Stimulated activated CD4-positive, alpha-beta T cell treated with anti-CD3 and anti-CD28 coated beads, Interleukin-12 subunit alpha, Interleukin-12 subunit beta, amount 100 ng/mL, for 4 hours (primary cell): Measurements from ENCODE around the gene CAV2.
"Not testable (repeated sequence)": the region's sequence is repeated elsewhere in the genome, so short reads cannot be mapped to it uniquely, and the experiment has no call there.

ENCODE experiments used
- DNase-seq: peaks from one replicate; pipeline ENCODE4 v3.0.0-alpha.2; 2020

The CAV2 gene

DNA sequence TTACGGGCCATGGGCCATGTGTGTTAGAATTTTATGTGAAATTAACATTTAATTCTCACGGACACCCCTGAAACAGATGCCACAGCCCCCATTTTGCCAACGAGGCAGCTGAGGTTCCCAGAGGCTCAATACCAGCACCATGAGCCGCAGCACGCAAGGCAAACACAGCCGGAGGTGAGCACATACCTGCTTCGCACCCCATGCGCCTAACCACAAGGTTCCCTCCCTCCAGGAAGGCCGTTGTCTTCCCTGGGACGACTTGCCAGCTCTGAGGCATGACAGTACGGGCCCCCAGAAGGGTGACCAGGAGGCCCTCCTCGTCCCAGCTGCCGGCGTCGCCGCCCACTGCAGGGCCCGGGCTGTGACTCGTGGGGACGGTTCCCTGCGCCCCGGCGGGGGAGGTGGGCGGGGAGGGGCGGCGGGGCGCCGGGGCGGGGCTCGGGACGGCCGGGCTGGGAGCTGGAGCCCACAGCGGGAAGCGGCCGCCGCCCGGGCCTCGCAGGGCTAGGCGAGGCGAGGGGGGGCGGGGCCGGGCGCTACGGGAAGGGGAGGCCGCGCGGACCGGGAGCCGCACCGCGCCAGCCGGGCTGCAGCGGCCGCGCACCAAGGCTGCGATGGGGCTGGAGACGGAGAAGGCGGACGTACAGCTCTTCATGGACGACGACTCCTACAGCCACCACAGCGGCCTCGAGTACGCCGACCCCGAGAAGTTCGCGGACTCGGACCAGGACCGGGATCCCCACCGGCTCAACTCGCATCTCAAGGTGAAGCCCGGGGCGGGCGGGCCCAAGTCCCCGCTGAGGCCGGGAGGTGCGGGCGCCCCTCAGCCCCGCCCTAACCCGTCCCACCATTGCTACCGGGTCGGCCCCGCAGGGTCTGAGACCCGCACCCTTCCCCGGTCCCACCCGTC is at the start of gene CAV2:
Gene CAV2 (plus strand): TSS at position 571 of the 910 bp plus-strand sequence. CDS start 44 bp downstream, at position 615.
- DNase-seq = no peak

- DNase-seq = no peak
Measured at GRCh38 chr7:116449950-116450349, 49.6 kb upstream of the CAV2 start.

- no peak for DNase-seq
Measured at GRCh38 chr7:116451957-116452729, 47.4 kb upstream of the CAV2 start.

- no peak for DNase-seq
Measured at GRCh38 chr7:116454377-116454776, 45.2 kb upstream of the CAV2 start.

GRCh38 chr7:116455009-116455408 is 44.5 kb upstream of the CAV2 start:
- no peak for DNase-seq

GRCh38 chr7:116455499-116455898 is 44.0 kb upstream of the CAV2 start:
- no peak for DNase-seq

DNA sequence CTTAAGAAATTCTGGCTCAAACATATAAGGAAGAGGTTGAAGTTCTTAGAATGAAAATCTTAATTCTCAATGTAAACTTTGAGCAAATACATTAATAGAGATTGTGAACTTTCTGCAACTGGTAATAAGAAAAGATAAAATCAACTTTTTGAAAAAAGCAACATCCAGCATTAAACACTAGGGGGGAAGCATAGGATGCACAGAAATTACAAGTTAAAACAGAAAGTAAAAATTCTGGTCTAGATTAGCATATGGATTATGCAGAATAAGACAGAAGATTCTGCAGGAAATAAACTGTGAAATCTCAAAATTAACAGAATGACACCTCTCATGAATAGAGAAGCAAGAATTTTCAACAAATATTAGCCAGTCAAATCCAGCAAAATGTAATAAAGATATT is 38.0 kb upstream of the CAV2 start:
- no peak for DNase-seq

DNA sequence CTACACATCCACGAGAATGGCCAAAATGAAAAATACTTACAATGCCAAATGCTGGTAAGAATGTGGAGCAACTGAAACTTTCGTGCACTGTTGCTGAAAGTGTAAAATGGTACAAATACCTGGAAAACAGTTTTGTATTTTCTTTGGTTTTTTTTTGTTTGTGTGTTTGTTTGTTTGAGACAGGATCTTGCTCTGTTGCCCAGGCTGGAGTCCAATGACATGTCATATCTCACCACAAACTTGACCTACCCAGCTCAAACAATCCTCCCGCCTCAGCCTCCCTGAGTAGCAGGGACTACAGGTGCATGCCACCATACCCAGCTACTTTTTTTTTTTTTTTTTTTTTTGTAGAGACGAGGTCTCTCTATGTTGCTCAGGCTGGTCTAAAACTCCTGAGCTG is 35.6 kb upstream of the CAV2 start:
- DNase-seq = no peak

GRCh38 chr7:116464375-116464774 is 35.2 kb upstream of the CAV2 start:
- DNase-seq = no peak

DNA sequence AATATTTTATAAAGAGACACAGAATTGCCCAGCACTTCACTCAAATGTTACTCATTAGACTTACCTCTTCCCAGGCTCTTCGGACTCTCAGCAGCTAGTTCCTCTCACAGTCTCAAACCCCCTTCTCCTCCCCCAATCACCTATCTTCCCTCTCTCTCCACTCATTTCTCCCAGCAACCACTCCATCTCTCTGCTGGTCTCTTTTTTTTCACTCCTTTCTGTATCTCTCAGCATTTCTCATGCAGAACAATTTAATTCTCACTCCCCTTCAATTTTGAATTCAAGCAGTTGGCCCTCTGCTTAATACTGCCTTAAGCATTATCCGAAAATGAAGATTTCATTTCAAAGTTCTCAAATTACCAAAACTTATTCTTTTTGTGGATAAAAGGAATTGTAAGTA is 34.4 kb upstream of the CAV2 start:
- no peak for DNase-seq

DNA sequence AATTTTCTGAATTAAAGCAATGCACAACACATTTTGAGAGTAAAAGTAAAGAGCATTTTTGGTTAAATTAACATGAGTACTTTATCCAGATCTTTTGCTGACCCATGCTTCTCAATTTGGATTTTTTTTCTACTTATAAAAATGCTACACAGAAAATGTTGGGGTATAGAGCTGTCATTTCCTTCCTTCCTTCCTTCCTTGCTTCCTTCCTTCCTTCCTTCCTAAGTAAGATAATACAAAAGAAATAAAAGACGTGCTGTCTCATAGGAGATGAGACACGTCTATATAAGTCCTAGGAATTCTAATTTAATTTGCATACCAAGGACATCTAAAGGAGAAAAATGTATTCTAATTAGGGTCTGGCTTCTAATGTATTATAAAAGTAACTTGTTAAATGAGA is 31.0 kb upstream of the CAV2 start:
- DNase-seq = no peak

DNA sequence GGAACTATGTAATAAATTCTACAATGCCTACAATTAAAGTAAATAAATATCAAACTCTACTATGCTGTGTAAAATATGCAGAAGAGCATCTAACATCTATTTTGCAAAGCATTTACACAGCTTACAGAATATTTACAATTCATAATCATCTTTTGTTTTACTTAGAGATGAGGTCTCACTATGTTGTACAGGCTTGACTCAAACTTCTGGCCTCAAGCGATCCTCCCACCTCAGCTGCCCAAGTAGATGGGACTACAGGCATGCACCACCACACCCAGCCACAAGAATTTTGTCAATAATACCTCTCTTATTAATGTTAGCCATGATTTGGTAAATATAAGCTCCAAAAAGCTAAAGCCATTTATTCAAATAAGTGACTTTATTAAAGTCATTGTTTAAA is 21.9 kb upstream of the CAV2 start:
- no peak for DNase-seq

DNA sequence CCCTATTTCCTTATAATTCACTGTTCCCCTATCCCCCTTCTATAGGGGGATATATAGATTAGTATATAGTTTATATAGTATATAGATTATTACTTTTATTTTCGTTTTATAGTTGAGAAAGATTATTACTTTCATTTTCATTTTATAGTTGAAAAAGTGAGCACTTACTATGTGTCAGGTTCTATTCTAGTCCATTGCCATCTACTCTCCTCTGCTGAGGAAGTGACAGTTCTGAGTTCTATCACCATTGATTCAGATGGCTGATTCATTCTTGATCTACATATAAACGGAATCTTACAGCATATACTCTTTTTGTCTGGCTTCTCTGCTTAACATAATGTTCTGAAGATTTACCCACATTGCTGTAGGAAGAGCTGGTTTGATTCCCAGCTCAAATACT is 20.7 kb upstream of the CAV2 start:
- DNase-seq = no peak

- DNase-seq = no peak
Measured at GRCh38 chr7:116483271-116483942, 16.1 kb upstream of the CAV2 start.

- DNase-seq = not testable (repeated sequence)
Measured at GRCh38 chr7:116484389-116484788, 15.1 kb upstream of the CAV2 start.

DNA sequence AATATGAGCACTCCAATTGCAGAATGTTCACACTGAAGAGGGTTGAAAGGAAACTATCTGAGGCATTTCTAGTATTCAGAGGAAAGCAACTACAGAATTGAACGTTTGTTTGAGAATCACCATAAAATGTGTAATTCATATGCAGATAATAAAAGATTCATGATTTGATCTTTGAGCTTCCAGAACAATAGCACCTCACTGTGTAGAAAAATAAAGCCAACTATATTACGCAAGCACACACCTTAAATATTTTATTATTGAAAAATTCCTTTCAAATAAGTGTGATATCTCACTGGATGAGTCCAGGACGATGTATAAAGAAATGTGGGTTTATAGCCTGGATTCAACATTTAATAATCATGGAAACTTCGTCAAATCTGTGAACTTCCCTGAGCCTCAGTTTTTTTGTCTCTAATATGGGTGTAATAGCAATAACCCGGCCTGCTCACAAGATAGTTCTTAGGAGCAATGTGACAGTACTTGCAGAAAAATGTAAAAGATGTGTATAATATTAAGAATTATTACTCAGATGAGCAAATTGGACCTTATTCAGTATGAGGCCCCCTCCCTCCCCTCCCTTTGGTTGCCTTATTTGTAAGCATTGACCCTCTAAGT is 11.5 kb upstream of the CAV2 start:
- DNase-seq = no peak

DNA sequence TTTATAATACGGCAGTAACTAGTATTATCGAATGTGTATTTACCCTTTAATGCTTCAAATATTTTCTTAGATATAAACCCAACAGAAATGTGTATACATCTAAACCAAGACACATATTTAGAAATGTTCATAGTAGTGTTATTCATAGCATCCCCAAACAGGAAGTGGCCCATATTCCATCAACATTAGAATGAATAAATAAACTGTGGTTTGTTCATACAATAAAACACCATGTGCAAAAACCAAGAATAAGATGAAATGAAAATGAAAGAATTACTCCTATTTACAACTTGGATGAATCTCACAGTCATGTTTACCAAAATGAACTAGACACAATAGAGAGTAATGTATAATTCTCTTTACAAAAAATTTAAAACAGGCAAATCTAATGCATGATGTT is 9.2 kb upstream of the CAV2 start:
- DNase-seq = no peak

- DNase-seq = no peak
Measured at GRCh38 chr7:116491887-116492653, 7.5 kb upstream of the CAV2 start.

DNA sequence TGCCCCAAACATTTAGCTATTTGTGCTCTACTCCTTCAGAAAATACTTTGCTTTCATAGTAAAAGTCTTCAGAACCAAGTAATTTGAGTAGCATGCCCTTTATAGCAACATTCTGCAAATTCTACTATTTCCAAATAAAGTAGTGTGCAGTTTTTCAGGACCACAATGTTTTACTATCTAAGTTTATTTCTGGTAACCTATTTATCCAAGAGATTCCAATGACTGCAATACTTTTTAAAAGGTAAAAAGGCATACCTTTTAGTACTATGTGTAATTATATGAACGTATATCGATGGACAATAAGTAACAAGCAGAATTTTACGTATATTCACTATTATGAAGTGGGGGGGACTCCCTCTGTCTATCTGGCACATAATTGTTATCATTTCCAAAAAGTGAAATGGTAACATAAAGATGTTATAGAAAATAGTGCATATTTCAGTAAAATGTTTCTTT is 6.9 kb upstream of the CAV2 start:
- DNase-seq = no peak

DNA sequence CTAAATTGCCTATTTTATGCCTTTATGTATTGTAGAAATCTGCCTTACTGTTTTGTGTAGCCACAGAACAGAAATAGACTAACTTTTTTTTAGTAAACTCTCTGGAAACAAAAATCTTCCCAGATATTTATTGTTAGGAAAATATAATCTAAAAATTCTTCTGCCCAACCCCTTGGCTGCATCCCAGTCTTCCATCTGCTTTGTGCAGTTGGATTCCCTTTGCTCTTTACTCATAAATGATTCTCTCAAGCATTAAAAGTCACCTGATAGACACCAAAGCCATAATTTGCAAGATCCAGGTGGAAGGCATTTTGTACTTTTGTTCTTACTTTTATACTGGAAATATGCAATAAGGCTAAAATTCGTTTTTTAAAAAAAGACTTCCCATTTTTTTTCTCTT is 6.1 kb upstream of the CAV2 start:
- no peak for DNase-seq

DNA sequence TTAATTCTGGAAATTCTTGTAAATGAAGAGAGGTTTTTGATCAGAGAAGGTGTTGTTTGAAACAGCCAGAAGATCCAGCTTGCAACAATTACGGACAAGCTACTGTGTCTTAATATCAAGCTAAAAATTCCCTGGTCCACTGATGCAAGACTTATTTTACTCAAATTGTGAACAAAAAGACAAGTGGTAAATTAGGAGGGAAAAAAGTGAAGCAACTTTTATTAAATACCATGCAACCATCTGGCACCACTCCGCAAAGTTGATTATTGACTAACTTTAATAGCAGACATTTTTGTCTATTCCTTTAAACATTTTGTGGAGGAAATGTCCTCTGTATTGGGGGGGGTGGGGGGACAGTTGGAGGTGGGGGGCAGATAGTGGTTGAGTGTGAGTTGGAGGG is 5.1 kb upstream of the CAV2 start:
- no peak for DNase-seq

DNA sequence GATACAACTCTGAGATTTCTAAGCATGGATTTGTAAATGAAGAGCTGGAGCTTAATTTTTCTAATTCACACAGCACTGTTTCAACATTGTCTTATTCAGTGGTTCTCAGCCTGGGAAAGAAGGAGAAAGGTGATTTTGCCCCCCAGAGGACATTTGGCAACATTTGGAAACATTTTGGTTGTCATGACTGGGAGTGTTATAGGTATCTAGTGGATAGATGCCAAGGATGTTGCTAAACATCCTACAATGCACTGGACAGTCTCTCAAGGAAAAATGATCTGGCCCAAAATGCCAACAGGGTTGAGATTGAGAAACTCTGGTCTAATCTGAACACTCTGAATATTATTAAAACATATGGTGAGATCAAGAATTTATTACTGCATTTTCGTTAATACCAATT is 3.8 kb upstream of the CAV2 start:
- DNase-seq = no peak
